ENCODE results near the gene HCRTR1. TPM values are rescaled to one million over a fixed set of nuclear protein-coding genes. Genes with fewer than 3 reads are reported as not detected.

Gene HCRTR1
- total and polyA plus RNA-seq, 8 donors = 0.14 to 0.52 (median 0.19) TPM; not detected in 5

DNA sequence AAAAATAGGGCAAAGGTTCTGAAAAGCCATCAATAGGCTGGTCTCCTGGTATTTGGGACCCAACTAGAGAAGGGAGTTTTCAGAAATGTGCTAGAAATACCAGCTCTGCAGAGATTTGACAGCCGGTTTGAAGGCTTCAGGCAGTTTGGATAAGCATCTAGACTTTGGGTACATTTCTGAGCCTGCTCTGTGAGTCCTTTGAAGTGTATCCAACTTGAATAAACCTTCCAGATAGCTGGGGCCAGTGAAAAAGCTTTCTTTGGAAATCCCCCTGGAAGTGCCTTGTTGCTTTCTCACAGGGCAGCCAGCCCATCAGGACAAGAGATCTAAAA lies 33.6 kb downstream of the HCRTR1 start:
- H3K9me3 ChIP-seq = no peaks in the 10 kb centered on the region
- FAIRE-seq (no peak), ATAC-seq (peak in 2 of 4 donors; percentile 36 to 79), DNase-seq (no peak)
- H3K4me3 ChIP-seq = no peak overlapping the region
- WGBS, 2 donors = 11 to 15% methylated on average over 1 of the region's 1 CpG
- H3K27me3 ChIP-seq = no peaks in the 10 kb centered on the region
- peaks cover 0 to 5% (median 0%) of the 10 kb centered on the region in 3 donors for H3K4me1 ChIP-seq
- no peak overlapping the region for H3K27ac ChIP-seq
- TF ChIP-seq, protein P1, sequence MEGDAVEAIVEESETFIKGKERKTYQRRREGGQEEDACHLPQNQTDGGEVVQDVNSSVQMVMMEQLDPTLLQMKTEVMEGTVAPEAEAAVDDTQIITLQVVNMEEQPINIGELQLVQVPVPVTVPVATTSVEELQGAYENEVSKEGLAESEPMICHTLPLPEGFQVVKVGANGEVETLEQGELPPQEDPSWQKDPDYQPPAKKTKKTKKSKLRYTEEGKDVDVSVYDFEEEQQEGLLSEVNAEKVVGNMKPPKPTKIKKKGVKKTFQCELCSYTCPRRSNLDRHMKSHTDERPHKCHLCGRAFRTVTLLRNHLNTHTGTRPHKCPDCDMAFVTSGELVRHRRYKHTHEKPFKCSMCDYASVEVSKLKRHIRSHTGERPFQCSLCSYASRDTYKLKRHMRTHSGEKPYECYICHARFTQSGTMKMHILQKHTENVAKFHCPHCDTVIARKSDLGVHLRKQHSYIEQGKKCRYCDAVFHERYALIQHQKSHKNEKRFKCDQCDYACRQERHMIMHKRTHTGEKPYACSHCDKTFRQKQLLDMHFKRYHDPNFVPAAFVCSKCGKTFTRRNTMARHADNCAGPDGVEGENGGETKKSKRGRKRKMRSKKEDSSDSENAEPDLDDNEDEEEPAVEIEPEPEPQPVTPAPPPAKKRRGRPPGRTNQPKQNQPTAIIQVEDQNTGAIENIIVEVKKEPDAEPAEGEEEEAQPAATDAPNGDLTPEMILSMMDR (IDR thresholded peaks at IDR 0.05) = no peak
- H3K36me3 ChIP-seq = no peaks in the 10 kb centered on the region
- intact Hi-C loops (cut with DNase I) = no loop called here

DNA sequence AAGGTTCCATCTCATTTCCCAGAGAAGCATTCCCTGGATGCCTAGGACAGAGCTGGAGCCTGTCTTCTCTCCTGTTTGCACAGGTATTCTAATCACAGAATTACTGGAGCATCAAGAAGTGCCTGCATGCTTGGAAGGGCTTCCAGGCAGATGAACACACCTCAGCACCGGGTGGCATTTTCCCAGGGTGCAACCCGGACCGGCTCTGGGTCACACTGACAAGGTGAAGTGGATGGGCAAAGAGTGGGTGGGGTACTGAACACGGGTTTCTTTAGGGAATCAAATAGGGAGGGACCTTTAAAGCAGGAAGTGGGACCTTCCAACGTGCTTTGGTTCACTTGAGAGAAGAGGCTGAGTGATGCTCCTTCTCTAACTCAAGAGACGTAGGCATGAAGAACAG lies 34.3 kb downstream of the HCRTR1 start:
- WGBS, 2 donors = 54 to 65% methylated on average over 6 of the region's 6 CpGs
- H3K36me3 ChIP-seq = no peaks in the 10 kb centered on the region
- TF ChIP-seq, protein P1 (IDR thresholded peaks at IDR 0.05) = no peak
- FAIRE-seq (no peak), ATAC-seq (no peak), DNase-seq (no peak)
- H3K27ac ChIP-seq = no peak overlapping the region
- intact Hi-C loops (cut with DNase I) = no loop called here
- H3K4me1 ChIP-seq = peaks cover 0 to 5% (median 0%) of the 10 kb centered on the region in 3 donors
- H3K27me3 ChIP-seq = no peaks in the 10 kb centered on the region
- no peak overlapping the region for H3K4me3 ChIP-seq
- no peaks in the 10 kb centered on the region for H3K9me3 ChIP-seq

DNA sequence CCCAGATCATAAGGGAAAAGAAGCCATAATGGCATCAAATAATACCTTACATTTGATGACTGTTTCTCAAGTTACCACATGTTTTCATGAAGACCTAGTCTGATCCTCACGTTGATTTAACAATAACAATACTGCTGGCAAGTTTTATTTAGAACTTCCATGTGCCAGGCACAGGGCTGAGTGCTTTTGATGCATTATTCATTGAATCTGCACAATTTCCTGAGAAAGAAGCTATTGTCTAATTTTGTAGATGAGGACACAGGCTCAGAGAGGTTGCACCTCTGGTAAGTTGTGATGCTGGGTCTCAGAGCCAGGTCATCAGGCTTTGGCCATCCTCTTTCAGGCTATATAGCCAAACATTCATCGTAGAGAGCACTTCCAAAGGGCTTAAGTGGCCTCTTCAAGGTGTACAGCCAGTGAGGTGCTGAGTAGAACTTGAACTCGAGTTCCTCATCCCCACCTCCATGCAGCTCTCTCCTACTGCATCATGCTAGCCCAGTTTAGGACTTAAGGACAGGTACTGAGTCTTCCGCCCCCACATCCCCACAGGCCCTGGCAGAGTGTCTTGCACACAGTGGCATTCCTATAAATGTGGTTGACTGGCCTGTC lies 35.5 kb downstream of the HCRTR1 start:
- Histone ChIP-seq H3K9me3 (no peaks in the 10 kb centered on the region), H3K4me3 (no peak overlapping the region), H3K36me3 (no peaks in the 10 kb centered on the region), H3K4me1 (peaks cover 0 to 5% (median 0%) of the 10 kb centered on the region in 3 donors), H3K27me3 (no peaks in the 10 kb centered on the region), H3K27ac (no peak overlapping the region)
- TF ChIP-seq, protein P1 (IDR thresholded peaks at IDR 0.05) = no peak
- ATAC-seq (no peak), FAIRE-seq (no peak), DNase-seq (no peak)
- intact Hi-C loops (cut with DNase I) = no loop called here
- WGBS, 2 donors = 61 to 75% methylated on average over 4 of the region's 4 CpGs

DNA sequence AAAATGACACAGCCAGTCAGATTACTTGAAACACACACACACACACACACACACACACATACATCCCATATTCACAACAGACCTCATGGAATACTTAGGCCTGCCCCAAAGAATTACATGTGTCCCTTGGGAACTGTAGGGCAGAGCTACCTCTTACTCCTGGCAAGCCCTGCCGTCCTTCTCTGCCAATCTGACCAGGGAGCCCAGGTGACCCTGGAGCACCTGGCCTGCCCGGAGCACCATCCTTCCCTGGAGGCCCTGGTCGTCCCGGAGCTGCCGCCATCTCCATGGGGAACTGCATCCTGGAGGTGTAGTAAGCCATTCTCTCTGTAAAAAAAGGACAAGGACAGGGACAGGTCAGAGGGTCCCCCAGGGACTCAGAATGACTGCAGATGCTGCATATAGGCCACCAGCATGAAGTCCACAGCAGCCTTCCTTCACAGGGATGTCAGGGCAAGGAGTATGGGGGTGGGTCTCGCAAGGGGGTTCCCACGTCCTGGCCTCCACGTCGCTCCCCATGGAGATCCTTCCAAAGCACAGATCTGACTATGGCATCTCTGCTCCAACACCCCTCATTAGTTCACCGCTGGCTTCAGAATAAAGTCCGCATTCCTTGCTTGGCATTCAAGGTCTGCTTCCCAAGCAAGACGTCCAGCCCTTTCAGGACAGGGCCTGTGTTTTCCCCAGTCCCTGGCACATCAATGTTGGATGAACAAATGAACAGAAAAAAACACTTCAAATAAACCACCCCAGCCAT lies 36.4 kb downstream of the HCRTR1 start:
- Histone ChIP-seq H3K4me3 (no peak overlapping the region), H3K36me3 (no peaks in the 10 kb centered on the region), H3K4me1 (peaks cover 0 to 5% (median 0%) of the 10 kb centered on the region in 3 donors), H3K27me3 (no peaks in the 10 kb centered on the region), H3K9me3 (no peaks in the 10 kb centered on the region), H3K27ac (no peak overlapping the region)
- ATAC-seq = no peak
- TF ChIP-seq, protein P1 (IDR thresholded peaks at IDR 0.05) = no peak
- intact Hi-C loops (cut with DNase I) = no loop called here
- no peak for FAIRE-seq
- DNase-seq = no peak
- 62 to 70% methylated on average over 9 to 12 of the region's 12 CpGs for WGBS, 2 donors

DNA sequence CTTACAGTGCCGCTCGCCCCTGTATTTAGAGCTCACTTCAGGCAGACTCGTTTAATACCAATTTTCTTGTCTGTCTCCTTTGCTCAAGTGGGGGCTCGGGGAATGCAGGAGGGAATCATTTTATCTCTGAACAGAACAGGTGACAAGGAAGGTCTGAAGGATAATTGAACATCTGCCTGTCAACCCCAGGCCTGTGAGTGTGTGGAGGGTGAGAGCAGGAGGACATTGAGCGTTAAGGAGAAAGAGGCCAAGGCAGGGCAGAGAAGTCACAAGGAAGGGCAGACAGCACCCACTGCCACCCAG lies 36.9 kb downstream of the HCRTR1 start:
- H3K36me3 ChIP-seq = no peaks in the 10 kb centered on the region
- TF ChIP-seq, protein P1 (IDR thresholded peaks at IDR 0.05) = no peak
- no peak for ATAC-seq
- 80 to 83% methylated on average over 5 of the region's 5 CpGs for WGBS, 2 donors
- H3K9me3 ChIP-seq = no peaks in the 10 kb centered on the region
- no peaks in the 10 kb centered on the region for H3K27me3 ChIP-seq
- intact Hi-C loops (cut with DNase I) = no loop called here
- DNase-seq = no peak
- H3K4me1 ChIP-seq = peaks cover 0 to 5% (median 0%) of the 10 kb centered on the region in 3 donors
- no peak for FAIRE-seq
- H3K27ac ChIP-seq = no peak overlapping the region
- no peak overlapping the region for H3K4me3 ChIP-seq

Measured in pancreas (tissue), 10 donors.